ENCODE results near the gene PATJ.

Gene PATJ

GRCh38 chr1:61993331-61993961 is 251.2 kb downstream of the PATJ start:
- DNase-seq (ENCODE audit: low read depth in 2 of 2), result no peak

- no peak for DNase-seq (ENCODE audit: low read depth in 2 of 2)
Measured at GRCh38 chr1:61995641-61996040, 253.4 kb downstream of the PATJ start.

GRCh38 chr1:61997123-61997522 is 254.8 kb downstream of the PATJ start:
- DNase-seq (ENCODE audit: low read depth in 2 of 2), result no peak

GRCh38 chr1:62003777-62004176 is 261.5 kb downstream of the PATJ start:
- DNase-seq (ENCODE audit: low read depth in 2 of 2), result no peak

- no peak for DNase-seq (ENCODE audit: low read depth in 2 of 2)
Measured at GRCh38 chr1:62006690-62007089, 264.4 kb downstream of the PATJ start.

GRCh38 chr1:62011006-62011405 is 268.7 kb downstream of the PATJ start:
- DNase-seq (ENCODE audit: low read depth in 2 of 2), result no peak

- DNase-seq (ENCODE audit: low read depth in 2 of 2), result no peak
Measured at GRCh38 chr1:62012095-62012494, 269.8 kb downstream of the PATJ start.

- no peak for DNase-seq (ENCODE audit: low read depth in 2 of 2)
Measured at GRCh38 chr1:62012836-62013235, 270.6 kb downstream of the PATJ start.

GRCh38 chr1:62013264-62013663 is 271.0 kb downstream of the PATJ start:
- DNase-seq (ENCODE audit: low read depth in 2 of 2), result no peak

GRCh38 chr1:62022382-62022983 is 280.2 kb downstream of the PATJ start:
- DNase-seq (ENCODE audit: low read depth in 2 of 2), result no peak

GRCh38 chr1:62024690-62025089 is 282.4 kb downstream of the PATJ start:
- no peak for DNase-seq (ENCODE audit: low read depth in 2 of 2)

GRCh38 chr1:62025154-62025553 is 282.9 kb downstream of the PATJ start:
- DNase-seq (ENCODE audit: low read depth in 2 of 2), result no peak

GRCh38 chr1:62025892-62026291 is 283.6 kb downstream of the PATJ start:
- no peak for DNase-seq (ENCODE audit: low read depth in 2 of 2)

- DNase-seq (ENCODE audit: low read depth in 2 of 2), result no peak
Measured at GRCh38 chr1:62029704-62030103, 287.4 kb downstream of the PATJ start.

GRCh38 chr1:62034790-62035189 is 292.5 kb downstream of the PATJ start:
- DNase-seq (ENCODE audit: low read depth in 2 of 2), result no peak

GRCh38 chr1:62037274-62037673 is 295.0 kb downstream of the PATJ start:
- DNase-seq (ENCODE audit: low read depth in 2 of 2), result no peak

- DNase-seq (ENCODE audit: low read depth in 2 of 2), result no peak
Measured at GRCh38 chr1:62038594-62039284, 296.5 kb downstream of the PATJ start.

- no peak for DNase-seq (ENCODE audit: low read depth in 2 of 2)
Measured at GRCh38 chr1:62040450-62040849, 298.2 kb downstream of the PATJ start.

GRCh38 chr1:62040973-62041372 is 298.7 kb downstream of the PATJ start:
- no peak for DNase-seq (ENCODE audit: low read depth in 2 of 2)

GRCh38 chr1:62043154-62043553 is 300.9 kb downstream of the PATJ start:
- no peak for DNase-seq (ENCODE audit: low read depth in 2 of 2)

- no peak for DNase-seq (ENCODE audit: low read depth in 2 of 2)
Measured at GRCh38 chr1:62045574-62045973, 303.3 kb downstream of the PATJ start.

GRCh38 chr1:62046927-62047326 is 304.6 kb downstream of the PATJ start:
- no peak for DNase-seq (ENCODE audit: low read depth in 2 of 2)

GRCh38 chr1:62050165-62050564 is 307.9 kb downstream of the PATJ start:
- DNase-seq (ENCODE audit: low read depth in 2 of 2), result no peak
